ENCODE data around the gene PRKD1. TPM values are rescaled to one million over a fixed set of nuclear protein-coding genes. Genes with fewer than 3 reads are reported as not detected.

The PRKD1 gene
- total RNA-seq, 1 experiment from 2014 or later = 2.7 TPM

GRCh38 chr14:29630566-29631160 is 297.0 kb downstream of the PRKD1 start:
- H2BK15ac ChIP-seq (ENCODE audit: low read depth, low read length) = no peak overlapping the region
- WGBS (ENCODE audit: extremely low coverage, insufficient read length, low lambda C conversion rate) = no CpG with 5 or more reads among the region's 5 CpGs
- no peaks in the 10 kb centered on the region for H3K4me1 ChIP-seq (ENCODE audit: insufficient read depth, low read length)
- Mint-ChIP-seq H3K27me3 (ENCODE audit: low read depth) (no peaks in the 10 kb centered on the region; the same call in 1 of the 2 replicates), H3K4me3 (no peak overlapping the region), H3K4me1 (peaks cover 0 to 2% of the 10 kb centered on the region in 2 experiments; a peak in 2 of 4 replicates), H3K9me3 (no peaks in the 10 kb centered on the region), H3K36me3 (ENCODE audit: insufficient read depth in 1 of 3, low read depth in 3 of 3) (no peaks in the 10 kb centered on the region), H3K27ac (no peak overlapping the region)
- no peak overlapping the region for H4K91ac ChIP-seq (ENCODE audit: insufficient read length, low read depth, low read length)
- H4K8ac ChIP-seq (replicated peaks; ENCODE audit: insufficient read length, low read depth, low read length) = no peak overlapping the region
- TF ChIP-seq, protein P1, sequence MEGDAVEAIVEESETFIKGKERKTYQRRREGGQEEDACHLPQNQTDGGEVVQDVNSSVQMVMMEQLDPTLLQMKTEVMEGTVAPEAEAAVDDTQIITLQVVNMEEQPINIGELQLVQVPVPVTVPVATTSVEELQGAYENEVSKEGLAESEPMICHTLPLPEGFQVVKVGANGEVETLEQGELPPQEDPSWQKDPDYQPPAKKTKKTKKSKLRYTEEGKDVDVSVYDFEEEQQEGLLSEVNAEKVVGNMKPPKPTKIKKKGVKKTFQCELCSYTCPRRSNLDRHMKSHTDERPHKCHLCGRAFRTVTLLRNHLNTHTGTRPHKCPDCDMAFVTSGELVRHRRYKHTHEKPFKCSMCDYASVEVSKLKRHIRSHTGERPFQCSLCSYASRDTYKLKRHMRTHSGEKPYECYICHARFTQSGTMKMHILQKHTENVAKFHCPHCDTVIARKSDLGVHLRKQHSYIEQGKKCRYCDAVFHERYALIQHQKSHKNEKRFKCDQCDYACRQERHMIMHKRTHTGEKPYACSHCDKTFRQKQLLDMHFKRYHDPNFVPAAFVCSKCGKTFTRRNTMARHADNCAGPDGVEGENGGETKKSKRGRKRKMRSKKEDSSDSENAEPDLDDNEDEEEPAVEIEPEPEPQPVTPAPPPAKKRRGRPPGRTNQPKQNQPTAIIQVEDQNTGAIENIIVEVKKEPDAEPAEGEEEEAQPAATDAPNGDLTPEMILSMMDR (conservative IDR thresholded peaks at IDR 0.05) = no peak
- H3K4me2 ChIP-seq (ENCODE audit: insufficient read depth, insufficient read length, low read length) = no peak overlapping the region
- H3K9ac ChIP-seq (ENCODE audit: extremely low read depth, insufficient read length, low read length) = no peak overlapping the region
- no peak overlapping the region for H2AFZ ChIP-seq (ENCODE audit: low read length)
- H3K4ac ChIP-seq (ENCODE audit: low read depth, low read length) = no peak overlapping the region
- H2BK120ac ChIP-seq (ENCODE audit: low read depth, low read length, poor library complexity, severe bottlenecking) = no peak overlapping the region
- no peak overlapping the region for H2BK20ac ChIP-seq (ENCODE audit: low read depth, low read length, poor library complexity, severe bottlenecking)
- no peaks in the 10 kb centered on the region for H3K27me3 ChIP-seq (ENCODE audit: insufficient read depth, low read length)
- H3K23me2 ChIP-seq (ENCODE audit: insufficient read length, low read depth, low read length, poor library complexity, severe bottlenecking) = no peaks in the 10 kb centered on the region
- no peak overlapping the region for H3K18ac ChIP-seq (ENCODE audit: insufficient read length, low read depth, low read length)
- no peak overlapping the region for H2BK5ac ChIP-seq (ENCODE audit: insufficient read length, low read length)
- no peaks in the 10 kb centered on the region for H3K79me1 ChIP-seq (ENCODE audit: insufficient read depth, low read depth, low read length, poor library complexity, severe bottlenecking)
- DNase-seq = no peak
- no peak overlapping the region for H3K23ac ChIP-seq (ENCODE audit: insufficient read length, low read depth, low read length)
- H3K56ac ChIP-seq (ENCODE audit: insufficient read length, low read depth, low read length) = no peak overlapping the region
- no peaks in the 10 kb centered on the region for H3K9me3 ChIP-seq (ENCODE audit: control insufficient read depth, low read depth, low read length)
- no peak overlapping the region for H3T11ph ChIP-seq (ENCODE audit: low read length)
- H2AK5ac ChIP-seq (ENCODE audit: insufficient read length, low read length) = no peak overlapping the region
- H4K5ac ChIP-seq (ENCODE audit: insufficient read length, low read depth, low read length) = no peak overlapping the region
- H3K79me2 ChIP-seq (ENCODE audit: insufficient read depth, low read length) = no peaks in the 10 kb centered on the region
- H2BK12ac ChIP-seq (ENCODE audit: insufficient read length, low read depth, low read length) = no peak overlapping the region
- H3K27ac ChIP-seq (ENCODE audit: insufficient read length, low read depth, low read length) = no peak overlapping the region
- H4K20me1 ChIP-seq (ENCODE audit: control insufficient read depth, insufficient read depth, insufficient read length) = no peaks in the 10 kb centered on the region
- no peak overlapping the region for H3K14ac ChIP-seq (ENCODE audit: insufficient read depth, low read length)
